HG03469 (cell line): ENCODE measurements around the gene YPEL2.
"Not testable (repeated sequence)": the region's sequence is repeated elsewhere in the genome, so short reads cannot be mapped to it uniquely, and the experiment has no call there.

Experiments
- ATAC-seq: cut with Tn5 transposase; IDR thresholded peaks from one replicate; pipeline ENCODE4 v1.9.1; 2021; ENCODE audit warnings: mild to moderate bottlenecking, moderate library complexity, moderate number of reproducible peaks; ENCODE audit not compliant: unreplicated experiment

Gene YPEL2

GRCh38 chr17:59331129-59331928, at the start of gene YPEL2:
TSS of gene YPEL2 (plus strand) at chr17:59331655. CDS start at chr17:59353410, 21,755 bp downstream.
- no peak for ATAC-seq

- ATAC-seq = no peak
Measured at GRCh38 chr17:59284317-59284716, 47.1 kb upstream of the YPEL2 start.

- no peak for ATAC-seq
Measured at GRCh38 chr17:59287452-59287851, 44.0 kb upstream of the YPEL2 start.

GRCh38 chr17:59287891-59288290, 43.6 kb upstream of the YPEL2 start:
- no peak for ATAC-seq

- ATAC-seq = no peak
Measured at GRCh38 chr17:59289981-59290301, 41.5 kb upstream of the YPEL2 start.

GRCh38 chr17:59290302-59290998, 41.0 kb upstream of the YPEL2 start:
- ATAC-seq = not testable (repeated sequence)

- ATAC-seq = no peak
Measured at GRCh38 chr17:59292174-59292523, 39.3 kb upstream of the YPEL2 start.

- ATAC-seq = no peak
Measured at GRCh38 chr17:59296190-59296589, 35.3 kb upstream of the YPEL2 start.

GRCh38 chr17:59298521-59298920, 32.9 kb upstream of the YPEL2 start:
- no peak for ATAC-seq

GRCh38 chr17:59299400-59300092, 31.9 kb upstream of the YPEL2 start:
- no peak for ATAC-seq

GRCh38 chr17:59300941-59301340, 30.5 kb upstream of the YPEL2 start:
- ATAC-seq = no peak

GRCh38 chr17:59304811-59305210, 26.6 kb upstream of the YPEL2 start:
- no peak for ATAC-seq

GRCh38 chr17:59310263-59310920, 21.1 kb upstream of the YPEL2 start:
- ATAC-seq = no peak

GRCh38 chr17:59311051-59311468, 20.4 kb upstream of the YPEL2 start:
- ATAC-seq = no peak

- not testable (repeated sequence) for ATAC-seq
Measured at GRCh38 chr17:59311521-59311920, 19.9 kb upstream of the YPEL2 start.

- no peak for ATAC-seq
Measured at GRCh38 chr17:59315866-59316265, 15.6 kb upstream of the YPEL2 start.

GRCh38 chr17:59327121-59327980, 4.1 kb upstream of the YPEL2 start:
- ATAC-seq = no peak

GRCh38 chr17:59327981-59328290, 3.5 kb upstream of the YPEL2 start:
- ATAC-seq = no peak

- ATAC-seq = no peak
Measured at GRCh38 chr17:59328601-59329000, 2.9 kb upstream of the YPEL2 start.

GRCh38 chr17:59329176-59330052, 2.0 kb upstream of the YPEL2 start:
- no peak for ATAC-seq
